OCI-LY1 (cell line): Measurements from ENCODE around the gene NOP16.

Experiments used
- H2AFZ ChIP-seq: fragments of 200-600 bp; sonication (generic), shearing (Covaris generic); 2 replicates; pipeline ENCODE4 v1.6.0; 2014; ENCODE audit warnings: antibody characterized with exemption, mild to moderate bottlenecking, low read length
- H3F3A ChIP-seq: fragments of 200-600 bp; sonication (generic), shearing (Covaris generic); 2 replicates; pipeline ENCODE4 v1.6.0; 2014; ENCODE audit warnings: mild to moderate bottlenecking, antibody characterized with exemption, low read length, moderate library complexity; ENCODE audit not compliant: insufficient read depth
- H3K27ac ChIP-seq: fragments of 200-600 bp; sonication (generic); 2 replicates; pipeline ENCODE4 v1.5.1; 2014; ENCODE audit warnings: low read length, mixed run types, mild to moderate bottlenecking, low read depth; ENCODE audit not compliant: poor library complexity, severe bottlenecking
- H3K27me3 ChIP-seq: fragments of 200-600 bp; sonication (generic); 2 replicates; pipeline ENCODE4 v1.6.0; 2014; ENCODE audit warnings: antibody characterized with exemption, mild to moderate bottlenecking, low read length, moderate library complexity; ENCODE audit not compliant: insufficient read depth
- H3K36me3 ChIP-seq: fragments of 200-600 bp; sonication (generic); 2 replicates; pipeline ENCODE4 v1.6.1; 2014; ENCODE audit warnings: mild to moderate bottlenecking, antibody characterized with exemption, low read length, moderate library complexity, mixed read lengths; ENCODE audit not compliant: insufficient read depth
- H3K4me1 ChIP-seq: fragments of 200-600 bp; sonication (generic); 2 replicates; pipeline ENCODE4 v1.5.1; 2014; ENCODE audit warnings: mild to moderate bottlenecking, low read length, moderate library complexity; ENCODE audit not compliant: insufficient read depth, severe bottlenecking
- H3K4me2 ChIP-seq: fragments of 200-600 bp; sonication (generic), shearing (Covaris generic); 2 replicates; pipeline ENCODE4 v1.6.1; 2014; ENCODE audit warnings: low read length
- H3K4me3 ChIP-seq: fragments of 200-600 bp; sonication (generic); 2 replicates; pipeline ENCODE4 v1.5.1; 2014; ENCODE audit warnings: low read length, low read depth, mild to moderate bottlenecking, mixed read lengths; ENCODE audit not compliant: poor library complexity, severe bottlenecking
- H3K79me2 ChIP-seq: fragments of 200-600 bp; shearing (Covaris generic); 2 replicates; pipeline ENCODE4 v1.6.1; 2016; ENCODE audit warnings: mixed run types, low read length, mixed read lengths; ENCODE audit not compliant: insufficient read depth
- H3K9ac ChIP-seq: fragments of 200-600 bp; sonication (generic), shearing (Covaris generic); 2 replicates; pipeline ENCODE4 v1.6.1; 2014; ENCODE audit warnings: mild to moderate bottlenecking, low read length, mixed read lengths
- H3K9me2 ChIP-seq: fragments of 200-600 bp; sonication (generic), shearing (Covaris generic); 2 replicates; pipeline ENCODE4 v1.6.1; 2014; ENCODE audit warnings: low read depth, mild to moderate bottlenecking, low read length, mixed read lengths
- H3K9me3 ChIP-seq: fragments of 200-600 bp; shearing (Covaris generic); 2 replicates; pipeline ENCODE4 v1.6.1; 2014; ENCODE audit warnings: low read length, mixed read lengths
- H4K20me1 ChIP-seq: fragments of 200-600 bp; sonication (generic), shearing (Covaris generic); 2 replicates; pipeline ENCODE4 v1.6.0; 2016; ENCODE audit warnings: mild to moderate bottlenecking, low read length; ENCODE audit not compliant: insufficient read depth
- CTCF ChIP-seq: fragments of 200-600 bp; sonication (generic), shearing (Covaris generic); IDR thresholded peaks from 2 replicates; pipeline ENCODE4 v1.5.1; 2017; ENCODE audit warnings: mild to moderate bottlenecking, antibody characterized with exemption, low read length, moderate library complexity, mixed read lengths
- EZH2 ChIP-seq: fragments of 200-600 bp; sonication (generic), shearing (Covaris generic); IDR thresholded peaks from 2 replicates; pipeline ENCODE4 v1.8.0; 2017; ENCODE audit warnings: borderline replicate concordance, mixed run types, mild to moderate bottlenecking, antibody characterized with exemption, low read length, moderate library complexity, mixed read lengths

NOP16 gene

GRCh38 chr5:176355400-176356178, 32.8 kb downstream of the NOP16 start:
- Histone ChIP-seq H3K9me3 (no peaks in the 10 kb centered on the region), H3K9me2 (no peaks in the 10 kb centered on the region), H3K79me2 (0 out of 2 replicates have a peak, but pooled peaks cover 6% of the 10 kb centered on the region), H4K20me1 (no peaks in the 10 kb centered on the region), H3K36me3 (peaks cover 78% of the 10 kb centered on the region), H3K27ac (no peak overlapping the region), H3K4me2 (no peak overlapping the region), H3K4me1 (no peaks in the 10 kb centered on the region), H3F3A (no peaks in the 10 kb centered on the region), H3K27me3 (no peaks in the 10 kb centered on the region), H2AFZ (no peak overlapping the region), H3K4me3 (no peak overlapping the region), H3K9ac (no peak overlapping the region)
- TF ChIP-seq CTCF (no peak), EZH2 (no peak)

GRCh38 chr5:176353533-176353932, 34.9 kb downstream of the NOP16 start:
- H3K4me2 ChIP-seq = no peak overlapping the region
- no peaks in the 10 kb centered on the region for H3K9me2 ChIP-seq
- H4K20me1 ChIP-seq = no peaks in the 10 kb centered on the region
- no peak overlapping the region for H3K27ac ChIP-seq
- H3K4me3 ChIP-seq = no peak overlapping the region
- H3K4me1 ChIP-seq = no peaks in the 10 kb centered on the region
- 0 out of 2 replicates have a peak, but pooled peaks cover 6% of the 10 kb centered on the region for H3K79me2 ChIP-seq
- TF ChIP-seq CTCF = no peak
- H3F3A ChIP-seq = no peaks in the 10 kb centered on the region
- peaks cover 91% of the 10 kb centered on the region for H3K36me3 ChIP-seq
- H2AFZ ChIP-seq = no peak overlapping the region
- no peak overlapping the region for H3K9ac ChIP-seq
- no peaks in the 10 kb centered on the region for H3K27me3 ChIP-seq
- H3K9me3 ChIP-seq = no peaks in the 10 kb centered on the region

DNA sequence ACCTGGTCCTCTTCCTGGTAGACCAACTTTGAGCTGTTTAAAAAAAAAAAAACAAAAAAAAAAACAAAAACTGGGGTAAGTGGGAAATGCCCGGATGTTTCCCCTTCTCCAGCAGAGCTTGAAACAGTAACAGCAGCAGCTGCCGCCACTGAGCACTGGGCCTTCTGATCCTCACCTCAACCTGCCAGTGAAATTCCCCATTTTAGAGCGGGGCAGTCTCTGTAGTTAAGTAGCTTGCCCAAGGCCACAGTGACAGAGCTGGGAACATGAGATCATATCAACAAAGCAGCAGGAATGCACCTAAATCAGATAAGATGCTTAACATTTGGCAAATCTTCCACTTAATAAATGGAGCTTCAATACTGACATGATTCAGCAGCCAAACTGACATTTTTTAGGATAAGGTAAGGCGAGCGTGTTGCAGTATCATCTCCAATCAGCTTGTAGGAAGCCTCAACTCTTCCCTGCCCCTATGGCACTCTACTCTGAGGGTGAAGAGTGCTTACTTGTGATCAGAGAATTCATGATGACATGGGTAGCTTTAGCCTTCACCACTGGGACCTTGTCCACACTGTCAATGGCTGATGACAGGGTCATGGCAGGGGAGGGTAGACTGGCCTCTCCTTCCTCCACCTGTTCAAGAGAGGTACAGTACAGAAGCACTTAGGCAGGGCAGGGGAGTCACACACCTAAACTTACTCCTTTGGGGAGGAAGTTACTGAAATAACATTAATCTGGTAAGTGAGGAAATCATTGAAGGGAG, 36.1 kb downstream of the NOP16 start:
- Histone ChIP-seq H3K27ac (no peak overlapping the region), H3K9me3 (no peaks in the 10 kb centered on the region), H3K4me3 (no peak overlapping the region), H3K9ac (no peak overlapping the region), H3K27me3 (no peaks in the 10 kb centered on the region), H3K9me2 (no peaks in the 10 kb centered on the region), H2AFZ (no peak overlapping the region), H3K36me3 (peaks cover 92% of the 10 kb centered on the region), H3K4me1 (no peaks in the 10 kb centered on the region), H4K20me1 (no peaks in the 10 kb centered on the region), H3K79me2 (0 out of 2 replicates have a peak, but pooled peaks cover 6% of the 10 kb centered on the region), H3K4me2 (no peak overlapping the region), H3F3A (no peaks in the 10 kb centered on the region)
- TF ChIP-seq CTCF (no peak), EZH2 (no peak)
